ENCODE results near the gene PNMA6E.
"Not testable (repeated sequence)": the region's sequence is repeated elsewhere in the genome, so short reads cannot be mapped to it uniquely, and the experiment has no call there.

The PNMA6E gene

GRCh38 chrX:153396320-153397195, 4.6 kb downstream of the PNMA6E start:
- no peak for DNase-seq (ENCODE audit: low read depth)
- TF ChIP-seq, protein P1, sequence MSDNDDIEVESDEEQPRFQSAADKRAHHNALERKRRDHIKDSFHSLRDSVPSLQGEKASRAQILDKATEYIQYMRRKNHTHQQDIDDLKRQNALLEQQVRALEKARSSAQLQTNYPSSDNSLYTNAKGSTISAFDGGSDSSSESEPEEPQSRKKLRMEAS (IDR thresholded peaks at IDR 0.05; ENCODE audit: low read depth, low read length) = no peak
- no peak for TF ChIP-seq MYC (IDR thresholded peaks at IDR 0.05; ENCODE audit: low read depth, low read length)
- TF ChIP-seq, protein P2, sequence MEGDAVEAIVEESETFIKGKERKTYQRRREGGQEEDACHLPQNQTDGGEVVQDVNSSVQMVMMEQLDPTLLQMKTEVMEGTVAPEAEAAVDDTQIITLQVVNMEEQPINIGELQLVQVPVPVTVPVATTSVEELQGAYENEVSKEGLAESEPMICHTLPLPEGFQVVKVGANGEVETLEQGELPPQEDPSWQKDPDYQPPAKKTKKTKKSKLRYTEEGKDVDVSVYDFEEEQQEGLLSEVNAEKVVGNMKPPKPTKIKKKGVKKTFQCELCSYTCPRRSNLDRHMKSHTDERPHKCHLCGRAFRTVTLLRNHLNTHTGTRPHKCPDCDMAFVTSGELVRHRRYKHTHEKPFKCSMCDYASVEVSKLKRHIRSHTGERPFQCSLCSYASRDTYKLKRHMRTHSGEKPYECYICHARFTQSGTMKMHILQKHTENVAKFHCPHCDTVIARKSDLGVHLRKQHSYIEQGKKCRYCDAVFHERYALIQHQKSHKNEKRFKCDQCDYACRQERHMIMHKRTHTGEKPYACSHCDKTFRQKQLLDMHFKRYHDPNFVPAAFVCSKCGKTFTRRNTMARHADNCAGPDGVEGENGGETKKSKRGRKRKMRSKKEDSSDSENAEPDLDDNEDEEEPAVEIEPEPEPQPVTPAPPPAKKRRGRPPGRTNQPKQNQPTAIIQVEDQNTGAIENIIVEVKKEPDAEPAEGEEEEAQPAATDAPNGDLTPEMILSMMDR (IDR thresholded peaks at IDR 0.05; ENCODE audit: low read depth, low read length) = no peak
- TF ChIP-seq POLR2A (IDR thresholded peaks at IDR 0.05; ENCODE audit: extremely low read depth, insufficient read length) = no peak
- H3K4me3 ChIP-seq (ENCODE audit: low read depth, low read length) = no peak overlapping the region

DNA sequence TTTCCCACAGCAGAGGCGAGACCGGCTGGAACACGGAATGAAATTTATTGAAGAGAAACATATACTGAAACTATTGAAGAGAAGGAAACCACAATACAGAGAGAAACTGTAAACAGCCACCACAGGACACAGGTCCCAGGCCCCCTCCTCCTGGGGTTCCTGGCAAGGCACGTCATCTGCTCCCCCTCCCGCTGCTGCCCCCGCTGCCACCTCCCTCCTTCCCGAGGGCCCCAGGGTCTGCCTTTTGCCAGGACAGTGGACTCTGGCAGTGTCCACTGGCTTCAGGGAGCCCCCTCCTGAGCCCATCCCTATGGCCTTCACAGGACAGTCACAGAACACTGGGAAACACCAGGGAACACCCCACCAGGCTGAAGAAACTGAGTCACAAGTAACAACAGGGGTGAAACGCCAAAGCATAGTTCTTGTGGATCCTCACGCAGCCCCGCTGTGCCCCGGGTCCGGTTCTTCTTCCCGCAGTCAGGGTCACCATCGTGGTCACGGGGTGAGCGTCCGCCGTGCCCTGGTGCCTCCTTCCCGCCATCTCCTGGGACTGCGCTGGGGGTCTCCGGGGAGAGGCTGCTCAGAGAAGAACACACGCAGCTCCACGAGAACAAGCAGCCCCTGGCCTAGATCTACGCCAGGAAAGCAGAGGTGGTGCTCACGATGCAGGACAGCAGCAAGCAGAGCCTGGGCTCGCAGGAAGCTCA, 5.4 kb downstream of the PNMA6E start:
- no peak overlapping the region for H3K4me3 ChIP-seq (ENCODE audit: low read depth, low read length)
- DNase-seq (ENCODE audit: low read depth) = no peak
- no peak for TF ChIP-seq MYC (IDR thresholded peaks at IDR 0.05; ENCODE audit: low read depth, low read length)
- TF ChIP-seq, protein P2 (IDR thresholded peaks at IDR 0.05; ENCODE audit: low read depth, low read length) = no peak
- TF ChIP-seq, protein P1 (IDR thresholded peaks at IDR 0.05; ENCODE audit: low read depth, low read length) = no peak
- TF ChIP-seq POLR2A (IDR thresholded peaks at IDR 0.05; ENCODE audit: extremely low read depth, insufficient read length) = no peak

GRCh38 chrX:153394612-153395011, 6.5 kb downstream of the PNMA6E start:
- H3K4me3 ChIP-seq (ENCODE audit: low read depth, low read length) = no peak overlapping the region
- DNase-seq (ENCODE audit: low read depth) = no peak

DNA sequence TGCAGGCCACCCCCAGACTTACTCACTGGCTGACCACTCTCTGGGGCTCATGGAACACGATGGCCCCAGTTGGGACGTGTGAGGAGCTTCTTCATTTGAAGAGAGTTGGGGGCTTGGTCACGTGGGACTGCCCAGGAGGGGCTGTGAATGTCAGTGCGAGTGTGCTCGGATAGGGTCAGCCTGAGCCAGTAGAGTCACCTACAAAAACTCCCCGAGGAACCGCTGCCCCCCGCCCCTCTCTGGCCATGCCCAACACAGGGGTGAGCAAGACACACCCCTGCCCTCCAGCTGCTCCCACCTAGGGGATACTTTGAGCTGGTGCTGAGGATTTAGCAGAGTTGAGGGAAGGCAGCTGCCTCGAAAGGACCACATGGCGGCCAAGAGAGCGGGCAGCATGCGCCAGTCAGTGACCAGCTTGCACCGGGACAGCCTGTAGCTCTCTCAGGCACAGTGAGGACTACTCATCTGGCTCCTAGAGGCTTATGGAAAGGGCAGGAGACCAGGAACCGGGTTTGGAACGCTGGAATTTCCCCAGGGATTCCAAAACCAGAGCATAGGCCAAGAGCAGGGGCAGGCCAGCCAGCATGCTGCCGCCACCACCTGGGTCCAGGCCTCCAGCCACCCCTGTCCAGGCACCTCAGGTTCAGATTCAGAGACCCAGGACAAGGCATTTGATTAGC, 8.4 kb downstream of the PNMA6E start:
- TF ChIP-seq MYC (IDR thresholded peaks at IDR 0.05; ENCODE audit: low read depth, low read length) (no peak), POLR2A (IDR thresholded peaks at IDR 0.05; ENCODE audit: extremely low read depth, insufficient read length) (no peak)
- TF ChIP-seq, protein P2 (IDR thresholded peaks at IDR 0.05; ENCODE audit: low read depth, low read length) = no peak
- DNase-seq (ENCODE audit: low read depth) = no peak
- H3K4me3 ChIP-seq (ENCODE audit: low read depth, low read length) = no peak overlapping the region

More at GRCh38 chrX:153394612-153395011, 6.5 kb downstream of the PNMA6E start:
- no peak for TF ChIP-seq POLR2A (IDR thresholded peaks at IDR 0.05; ENCODE audit: extremely low read depth, insufficient read length)
- no peak for TF ChIP-seq MYC (IDR thresholded peaks at IDR 0.05; ENCODE audit: low read depth, low read length)
- TF ChIP-seq, protein P1 (IDR thresholded peaks at IDR 0.05; ENCODE audit: low read depth, low read length) = no peak
- TF ChIP-seq, protein P2 (IDR thresholded peaks at IDR 0.05; ENCODE audit: low read depth, low read length) = no peak

- not testable (repeated sequence) for DNase-seq (ENCODE audit: low read depth); H3K4me3 ChIP-seq (ENCODE audit: low read depth, low read length)
Observed at GRCh38 chrX:153389460-153389768, 11.7 kb downstream of the PNMA6E start.
